ENCODE data around the gene GABPB2. TPM values are rescaled to one million over a fixed set of nuclear protein-coding genes. Genes with fewer than 3 reads are reported as not detected.
A peak's percentile ranks its signal among the peaks of the same experiment; 100 is the strongest.

Gene GABPB2
- total and polyA plus RNA-seq, 2 experiments from 2014 or later, result 1.1 to 2.6 TPM

DNA sequence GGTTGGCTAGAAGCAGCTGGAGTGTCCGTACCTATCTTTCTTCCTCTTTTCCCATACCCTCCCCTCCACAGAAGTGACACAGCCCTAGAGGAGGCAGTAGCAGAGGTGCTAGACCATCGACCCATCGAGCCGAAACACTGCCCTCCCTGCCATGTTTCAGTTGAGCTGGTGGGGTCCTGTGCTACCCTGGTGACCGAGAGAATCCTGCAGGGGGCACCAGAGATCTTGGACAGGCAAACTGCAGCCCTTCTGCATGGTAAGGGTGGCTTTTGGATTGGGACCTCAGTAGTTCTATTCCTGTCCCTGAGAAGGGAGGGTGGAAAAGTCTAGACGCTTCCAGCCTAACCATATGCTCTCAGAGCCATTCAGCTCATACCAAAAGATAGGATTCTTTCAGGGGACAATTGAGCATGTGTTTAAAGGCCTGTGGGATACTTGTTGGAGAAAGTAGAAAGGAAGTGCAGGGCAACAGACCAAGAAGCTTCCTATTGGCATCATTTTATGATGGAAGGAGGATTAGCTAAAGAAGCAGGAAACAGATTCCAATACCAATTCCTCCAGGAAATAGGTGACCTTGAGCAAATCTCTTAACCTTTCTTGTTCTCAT, 45.9 kb upstream of the GABPB2 start:
- peaks cover 34% of the 10 kb centered on the region for H3K36me3 Mint-ChIP-seq (ENCODE audit: low read depth)
- Histone ChIP-seq H2AFZ (no peak overlapping the region), H3K27ac (ENCODE audit: low read depth) (no peak overlapping the region), H3F3A (replicated peaks; ENCODE audit: low read depth) (peaks cover 4% of the 10 kb centered on the region; the same call in 1 of the 2 replicates), H3K4me2 (no peak overlapping the region), H3K4me3 (no peak overlapping the region), H3K4me1 (ENCODE audit: insufficient read depth) (no peaks in the 10 kb centered on the region), H3K27me3 (ENCODE audit: insufficient read depth) (no peaks in the 10 kb centered on the region), H4K20me1 (replicated peaks; ENCODE audit: insufficient read depth) (peaks cover 2% of the 10 kb centered on the region; the same call in 1 of the 2 replicates), H3K79me2 (replicated peaks; ENCODE audit: insufficient read depth) (no peaks in the 10 kb centered on the region), H3K36me3 (ENCODE audit: insufficient read depth) (no peaks in the 10 kb centered on the region; the same call in 1 of the 2 replicates), H3K9me2 (ENCODE audit: insufficient read depth) (no peaks in the 10 kb centered on the region)
- peak; percentile 100 for ATAC-seq
- H3K27ac Mint-ChIP-seq, result peak overlapping the region; percentile 74
- TF ChIP-seq, protein P1, sequence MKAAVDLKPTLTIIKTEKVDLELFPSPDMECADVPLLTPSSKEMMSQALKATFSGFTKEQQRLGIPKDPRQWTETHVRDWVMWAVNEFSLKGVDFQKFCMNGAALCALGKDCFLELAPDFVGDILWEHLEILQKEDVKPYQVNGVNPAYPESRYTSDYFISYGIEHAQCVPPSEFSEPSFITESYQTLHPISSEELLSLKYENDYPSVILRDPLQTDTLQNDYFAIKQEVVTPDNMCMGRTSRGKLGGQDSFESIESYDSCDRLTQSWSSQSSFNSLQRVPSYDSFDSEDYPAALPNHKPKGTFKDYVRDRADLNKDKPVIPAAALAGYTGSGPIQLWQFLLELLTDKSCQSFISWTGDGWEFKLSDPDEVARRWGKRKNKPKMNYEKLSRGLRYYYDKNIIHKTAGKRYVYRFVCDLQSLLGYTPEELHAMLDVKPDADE (IDR thresholded peaks at IDR 0.05), result no peak
- TF ChIP-seq, protein P2, sequence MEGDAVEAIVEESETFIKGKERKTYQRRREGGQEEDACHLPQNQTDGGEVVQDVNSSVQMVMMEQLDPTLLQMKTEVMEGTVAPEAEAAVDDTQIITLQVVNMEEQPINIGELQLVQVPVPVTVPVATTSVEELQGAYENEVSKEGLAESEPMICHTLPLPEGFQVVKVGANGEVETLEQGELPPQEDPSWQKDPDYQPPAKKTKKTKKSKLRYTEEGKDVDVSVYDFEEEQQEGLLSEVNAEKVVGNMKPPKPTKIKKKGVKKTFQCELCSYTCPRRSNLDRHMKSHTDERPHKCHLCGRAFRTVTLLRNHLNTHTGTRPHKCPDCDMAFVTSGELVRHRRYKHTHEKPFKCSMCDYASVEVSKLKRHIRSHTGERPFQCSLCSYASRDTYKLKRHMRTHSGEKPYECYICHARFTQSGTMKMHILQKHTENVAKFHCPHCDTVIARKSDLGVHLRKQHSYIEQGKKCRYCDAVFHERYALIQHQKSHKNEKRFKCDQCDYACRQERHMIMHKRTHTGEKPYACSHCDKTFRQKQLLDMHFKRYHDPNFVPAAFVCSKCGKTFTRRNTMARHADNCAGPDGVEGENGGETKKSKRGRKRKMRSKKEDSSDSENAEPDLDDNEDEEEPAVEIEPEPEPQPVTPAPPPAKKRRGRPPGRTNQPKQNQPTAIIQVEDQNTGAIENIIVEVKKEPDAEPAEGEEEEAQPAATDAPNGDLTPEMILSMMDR (conservative IDR thresholded peaks at IDR 0.05; ENCODE audit: low read depth in 2 of 2), result peak; percentile 92 to 97
- H3K4me1 Mint-ChIP-seq, result peaks cover 2% of the 10 kb centered on the region; the same call in 1 of the 3 replicates
- DNase-seq (ENCODE audit: low spot score), result peak; percentile 93
- no peaks in the 10 kb centered on the region for H3K9me3 Mint-ChIP-seq
- H3K4me3 Mint-ChIP-seq, result no peak overlapping the region
- peaks cover 3% of the 10 kb centered on the region for H3K27me3 Mint-ChIP-seq (ENCODE audit: insufficient read depth, low read depth, poor library complexity)

DNA sequence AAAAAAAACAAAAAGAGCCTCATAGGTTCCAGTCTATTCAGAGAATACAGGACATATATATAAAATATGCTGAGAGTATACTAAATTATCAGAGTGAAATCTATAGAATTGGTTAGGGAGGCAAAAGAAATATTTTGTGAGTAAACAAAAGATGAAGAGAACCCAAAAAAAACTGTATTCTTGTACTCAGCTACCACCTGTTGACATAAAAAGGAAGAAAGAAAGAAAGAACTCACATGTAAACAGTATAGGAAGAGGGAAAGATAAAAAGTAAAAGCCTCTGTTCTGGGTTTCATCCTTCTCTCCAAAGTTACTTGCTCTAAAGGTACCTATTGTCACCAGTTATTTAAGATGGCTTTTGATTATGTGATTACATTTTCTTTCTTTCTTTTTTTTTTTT, 44.1 kb upstream of the GABPB2 start:
- DNase-seq (ENCODE audit: low spot score) (no peak), ATAC-seq (no peak)
- Histone ChIP-seq H3K79me2 (replicated peaks; ENCODE audit: insufficient read depth) (no peaks in the 10 kb centered on the region), H3K27ac (ENCODE audit: low read depth) (no peak overlapping the region), H3K4me1 (ENCODE audit: insufficient read depth) (no peaks in the 10 kb centered on the region), H3K36me3 (ENCODE audit: insufficient read depth) (no peaks in the 10 kb centered on the region; the same call in 1 of the 2 replicates), H3K27me3 (ENCODE audit: insufficient read depth) (no peaks in the 10 kb centered on the region), H3K9me2 (ENCODE audit: insufficient read depth) (no peaks in the 10 kb centered on the region), H2AFZ (no peak overlapping the region), H3K4me2 (no peak overlapping the region), H3F3A (replicated peaks; ENCODE audit: low read depth) (peaks cover 4% of the 10 kb centered on the region; the same call in 1 of the 2 replicates), H3K4me3 (no peak overlapping the region), H4K20me1 (replicated peaks; ENCODE audit: insufficient read depth) (peaks cover 2% of the 10 kb centered on the region; the same call in 1 of the 2 replicates)
- peaks cover 41% of the 10 kb centered on the region for H3K36me3 Mint-ChIP-seq (ENCODE audit: low read depth)
- H3K4me3 Mint-ChIP-seq, result no peak overlapping the region
- H3K9me3 Mint-ChIP-seq, result no peaks in the 10 kb centered on the region
- TF ChIP-seq, protein P3, sequence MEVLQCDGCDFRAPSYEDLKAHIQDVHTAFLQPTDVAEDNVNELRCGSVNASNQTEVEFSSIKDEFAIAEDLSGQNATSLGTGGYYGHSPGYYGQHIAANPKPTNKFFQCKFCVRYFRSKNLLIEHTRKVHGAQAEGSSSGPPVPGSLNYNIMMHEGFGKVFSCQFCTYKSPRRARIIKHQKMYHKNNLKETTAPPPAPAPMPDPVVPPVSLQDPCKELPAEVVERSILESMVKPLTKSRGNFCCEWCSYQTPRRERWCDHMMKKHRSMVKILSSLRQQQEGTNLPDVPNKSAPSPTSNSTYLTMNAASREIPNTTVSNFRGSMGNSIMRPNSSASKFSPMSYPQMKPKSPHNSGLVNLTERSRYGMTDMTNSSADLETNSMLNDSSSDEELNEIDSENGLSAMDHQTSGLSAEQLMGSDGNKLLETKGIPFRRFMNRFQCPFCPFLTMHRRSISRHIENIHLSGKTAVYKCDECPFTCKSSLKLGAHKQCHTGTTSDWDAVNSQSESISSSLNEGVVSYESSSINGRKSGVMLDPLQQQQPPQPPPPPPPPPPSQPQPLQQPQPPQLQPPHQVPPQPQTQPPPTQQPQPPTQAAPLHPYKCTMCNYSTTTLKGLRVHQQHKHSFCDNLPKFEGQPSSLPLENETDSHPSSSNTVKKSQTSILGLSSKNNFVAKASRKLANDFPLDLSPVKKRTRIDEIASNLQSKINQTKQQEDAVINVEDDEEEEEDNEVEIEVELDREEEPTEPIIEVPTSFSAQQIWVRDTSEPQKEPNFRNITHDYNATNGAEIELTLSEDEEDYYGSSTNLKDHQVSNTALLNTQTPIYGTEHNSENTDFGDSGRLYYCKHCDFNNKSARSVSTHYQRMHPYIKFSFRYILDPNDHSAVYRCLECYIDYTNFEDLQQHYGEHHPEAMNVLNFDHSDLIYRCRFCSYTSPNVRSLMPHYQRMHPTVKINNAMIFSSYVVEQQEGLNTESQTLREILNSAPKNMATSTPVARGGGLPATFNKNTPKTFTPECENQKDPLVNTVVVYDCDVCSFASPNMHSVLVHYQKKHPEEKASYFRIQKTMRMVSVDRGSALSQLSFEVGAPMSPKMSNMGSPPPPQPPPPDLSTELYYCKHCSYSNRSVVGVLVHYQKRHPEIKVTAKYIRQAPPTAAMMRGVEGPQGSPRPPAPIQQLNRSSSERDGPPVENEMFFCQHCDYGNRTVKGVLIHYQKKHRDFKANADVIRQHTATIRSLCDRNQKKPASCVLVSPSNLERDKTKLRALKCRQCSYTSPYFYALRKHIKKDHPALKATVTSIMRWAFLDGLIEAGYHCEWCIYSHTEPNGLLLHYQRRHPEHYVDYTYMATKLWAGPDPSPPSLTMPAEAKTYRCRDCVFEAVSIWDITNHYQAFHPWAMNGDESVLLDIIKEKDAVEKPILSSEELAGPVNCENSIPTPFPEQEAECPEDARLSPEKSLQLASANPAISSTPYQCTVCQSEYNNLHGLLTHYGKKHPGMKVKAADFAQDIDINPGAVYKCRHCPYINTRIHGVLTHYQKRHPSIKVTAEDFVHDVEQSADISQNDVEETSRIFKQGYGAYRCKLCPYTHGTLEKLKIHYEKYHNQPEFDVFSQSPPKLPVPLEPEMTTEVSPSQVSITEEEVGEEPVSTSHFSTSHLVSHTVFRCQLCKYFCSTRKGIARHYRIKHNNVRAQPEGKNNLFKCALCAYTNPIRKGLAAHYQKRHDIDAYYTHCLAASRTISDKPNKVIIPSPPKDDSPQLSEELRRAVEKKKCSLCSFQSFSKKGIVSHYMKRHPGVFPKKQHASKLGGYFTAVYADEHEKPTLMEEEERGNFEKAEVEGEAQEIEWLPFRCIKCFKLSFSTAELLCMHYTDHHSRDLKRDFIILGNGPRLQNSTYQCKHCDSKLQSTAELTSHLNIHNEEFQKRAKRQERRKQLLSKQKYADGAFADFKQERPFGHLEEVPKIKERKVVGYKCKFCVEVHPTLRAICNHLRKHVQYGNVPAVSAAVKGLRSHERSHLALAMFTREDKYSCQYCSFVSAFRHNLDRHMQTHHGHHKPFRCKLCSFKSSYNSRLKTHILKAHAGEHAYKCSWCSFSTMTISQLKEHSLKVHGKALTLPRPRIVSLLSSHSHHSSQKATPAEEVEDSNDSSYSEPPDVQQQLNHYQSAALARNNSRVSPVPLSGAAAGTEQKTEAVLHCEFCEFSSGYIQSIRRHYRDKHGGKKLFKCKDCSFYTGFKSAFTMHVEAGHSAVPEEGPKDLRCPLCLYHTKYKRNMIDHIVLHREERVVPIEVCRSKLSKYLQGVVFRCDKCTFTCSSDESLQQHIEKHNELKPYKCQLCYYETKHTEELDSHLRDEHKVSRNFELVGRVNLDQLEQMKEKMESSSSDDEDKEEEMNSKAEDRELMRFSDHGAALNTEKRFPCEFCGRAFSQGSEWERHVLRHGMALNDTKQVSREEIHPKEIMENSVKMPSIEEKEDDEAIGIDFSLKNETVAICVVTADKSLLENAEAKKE (CRISPR knock-in tag; IDR thresholded peaks at IDR 0.05), result no peak
- TF ChIP-seq STAT1 (IDR thresholded peaks at IDR 0.05; ENCODE audit: unreplicated experiment), result no peak
- peaks cover 3% of the 10 kb centered on the region for H3K27me3 Mint-ChIP-seq (ENCODE audit: insufficient read depth, low read depth, poor library complexity)
- H3K27ac Mint-ChIP-seq, result no peak overlapping the region
- H3K4me1 Mint-ChIP-seq, result peaks cover 2% of the 10 kb centered on the region; the same call in 1 of the 3 replicates

Data from GM23338 (cell line).